Fibroblast of the conjunctiva (primary cell): ENCODE data around the gene PLPPR2.
"Not testable (repeated sequence)": the region's sequence is repeated elsewhere in the genome, so short reads cannot be mapped to it uniquely, and the experiment has no call there.

Experiments used
- DNase-seq: peaks from one replicate; pipeline ENCODE4 v3.0.0-alpha.2; 2010; ENCODE audit warnings: low read depth

The PLPPR2 gene

GRCh38 chr19:11355160-11356073 lies at the start of gene PLPPR2:
Gene PLPPR2 (plus strand): TSS chr19:11355432. CDS start chr19:11357674, 2,242 bp downstream.
- DNase-seq, result peak; percentile 72

- DNase-seq, result no peak
These were observed 48.9 kb upstream of the PLPPR2 start for GRCh38 chr19:11306337-11306736.

GRCh38 chr19:11320278-11320995 lies 34.8 kb upstream of the PLPPR2 start:
- not testable (repeated sequence) for DNase-seq

- DNase-seq, result no peak
These were observed 33.8 kb upstream of the PLPPR2 start for GRCh38 chr19:11321191-11322126.

- no peak for DNase-seq
These were observed 32.8 kb upstream of the PLPPR2 start for GRCh38 chr19:11322269-11323024.

- DNase-seq, result no peak
These were observed 31.6 kb upstream of the PLPPR2 start for GRCh38 chr19:11323601-11324078.

GRCh38 chr19:11324079-11324661 lies 31.1 kb upstream of the PLPPR2 start:
- peak; percentile 90 for DNase-seq

GRCh38 chr19:11324748-11325389 lies 30.4 kb upstream of the PLPPR2 start:
- no peak for DNase-seq

GRCh38 chr19:11325544-11325943 lies 29.7 kb upstream of the PLPPR2 start:
- no peak for DNase-seq

- DNase-seq, result no peak
These were observed 25.1 kb upstream of the PLPPR2 start for GRCh38 chr19:11330127-11330526.

GRCh38 chr19:11331502-11331901 lies 23.7 kb upstream of the PLPPR2 start:
- no peak for DNase-seq

GRCh38 chr19:11332822-11333221 lies 22.4 kb upstream of the PLPPR2 start:
- DNase-seq, result no peak

GRCh38 chr19:11333838-11334237 lies 21.4 kb upstream of the PLPPR2 start:
- DNase-seq, result not testable (repeated sequence)

GRCh38 chr19:11335449-11336146 lies 19.6 kb upstream of the PLPPR2 start:
- no peak for DNase-seq

- no peak for DNase-seq
These were observed 18.2 kb upstream of the PLPPR2 start for GRCh38 chr19:11337080-11337479.

GRCh38 chr19:11338121-11338520 lies 17.1 kb upstream of the PLPPR2 start:
- DNase-seq, result no peak

GRCh38 chr19:11338569-11339253 lies 16.5 kb upstream of the PLPPR2 start:
- no peak for DNase-seq

GRCh38 chr19:11339254-11340098 lies 15.8 kb upstream of the PLPPR2 start, which contains the start of gene RAB3D:
Gene RAB3D (minus strand): TSS chr19:11339657. CDS start chr19:11337399, 2,258 bp downstream.
- DNase-seq, result peak; percentile 83
